HEK293T (cell line): ENCODE measurements around the gene SIK3.

Experiments
- FOXA1 ChIP-seq: fragments of 450-650 bp; IDR thresholded peaks from 2 replicates; pipeline ENCODE4 v1.6.1; 2016; ENCODE audit warnings: mild to moderate bottlenecking
- SP1 ChIP-seq: fragments of 450-650 bp; IDR thresholded peaks from 2 replicates; pipeline ENCODE4 v1.6.1; 2017
- ZNF384 ChIP-seq: fragments of 450-650 bp; IDR thresholded peaks from 2 replicates; pipeline ENCODE4 v1.6.1; 2016
- TF ChIP-seq, protein P1 (sequence below): fragments of 450-650 bp; IDR thresholded peaks from 2 replicates; pipeline ENCODE4 v1.6.1; 2016

DNA sequence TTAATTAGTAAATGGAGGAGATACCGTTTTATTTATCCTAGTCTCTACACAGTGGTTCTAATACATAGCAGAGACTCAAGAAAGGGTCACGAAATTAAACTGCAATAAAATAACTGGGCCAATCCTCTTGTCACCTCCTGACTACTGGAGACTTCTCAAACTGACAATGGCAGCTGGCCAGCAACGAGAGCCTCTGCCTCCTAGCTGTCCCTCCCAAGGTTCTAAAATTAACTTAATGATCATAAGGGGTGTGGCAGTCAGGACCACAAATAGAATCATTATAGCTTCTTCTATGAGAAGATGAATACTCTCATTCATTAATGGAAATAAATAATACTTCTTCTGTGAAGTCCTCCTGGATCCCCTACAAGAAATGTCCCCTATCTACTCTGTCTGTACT lies 197.0 kb downstream of the SIK3 start:
- TF ChIP-seq SP1 (no peak), ZNF384 (no peak), FOXA1 (no peak)
- TF ChIP-seq, protein P1, sequence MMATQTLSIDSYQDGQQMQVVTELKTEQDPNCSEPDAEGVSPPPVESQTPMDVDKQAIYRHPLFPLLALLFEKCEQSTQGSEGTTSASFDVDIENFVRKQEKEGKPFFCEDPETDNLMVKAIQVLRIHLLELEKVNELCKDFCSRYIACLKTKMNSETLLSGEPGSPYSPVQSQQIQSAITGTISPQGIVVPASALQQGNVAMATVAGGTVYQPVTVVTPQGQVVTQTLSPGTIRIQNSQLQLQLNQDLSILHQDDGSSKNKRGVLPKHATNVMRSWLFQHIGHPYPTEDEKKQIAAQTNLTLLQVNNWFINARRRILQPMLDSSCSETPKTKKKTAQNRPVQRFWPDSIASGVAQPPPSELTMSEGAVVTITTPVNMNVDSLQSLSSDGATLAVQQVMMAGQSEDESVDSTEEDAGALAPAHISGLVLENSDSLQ, result no peak
